Endothelial cell (in vitro differentiated cells): Measurements from ENCODE around the gene ARHGEF17. TPM values are rescaled to one million over a fixed set of nuclear protein-coding genes. Genes with fewer than 3 reads are reported as not detected.

Source experiments
- DNase-seq: peaks from one replicate; pipeline ENCODE4 v3.0.0; 2021; ENCODE audit warnings: low spot score
- H3K27ac Mint-ChIP-seq: one replicate; pipeline ENCODE4 v1.8.0; 2021; ENCODE audit warnings: mixed read lengths, inconsistent platforms; ENCODE audit not compliant: unreplicated experiment
- H3K27me3 Mint-ChIP-seq: one replicate; pipeline ENCODE4 v1.8.0; 2021; ENCODE audit warnings: mild to moderate bottlenecking, moderate library complexity, mixed read lengths, inconsistent platforms; ENCODE audit not compliant: unreplicated experiment
- H3K36me3 Mint-ChIP-seq: one replicate; pipeline ENCODE4 v1.8.0; 2021; ENCODE audit warnings: mild to moderate bottlenecking, low read depth, mixed read lengths, inconsistent platforms; ENCODE audit not compliant: unreplicated experiment
- H3K4me1 Mint-ChIP-seq: one replicate; pipeline ENCODE4 v1.8.0; 2021; ENCODE audit warnings: mild to moderate bottlenecking, mixed read lengths, inconsistent platforms; ENCODE audit not compliant: unreplicated experiment
- H3K4me3 Mint-ChIP-seq: one replicate; pipeline ENCODE4 v1.8.0; 2021; ENCODE audit warnings: mild to moderate bottlenecking, mixed read lengths, inconsistent platforms; ENCODE audit not compliant: unreplicated experiment
- H3K9me3 Mint-ChIP-seq: one replicate; pipeline ENCODE4 v1.8.0; 2021; ENCODE audit warnings: mixed read lengths, inconsistent platforms; ENCODE audit not compliant: unreplicated experiment
- total RNA-seq: library from RNA; stranded (reverse); fragmentation: NEBNext Ultra II Directional; extraction: Animal tissue kit (Norgen Biotek cat#: 25700); gene quantifications from one replicate; pipeline ENCODE4 v1.2.1, GENCODE V29; 2021; ENCODE audit not compliant: unreplicated experiment
- TF ChIP-seq, protein P1 (sequence below): fragments of 200-600 bp; sonication (generic); IDR thresholded peaks from one replicate; pipeline ENCODE4 v1.5.0; 2021; ENCODE audit warnings: antibody characterized with exemption; ENCODE audit not compliant: unreplicated experiment

The ARHGEF17 gene
- total RNA-seq, 1 donor from 2014 or later: 93.3 TPM

DNA sequence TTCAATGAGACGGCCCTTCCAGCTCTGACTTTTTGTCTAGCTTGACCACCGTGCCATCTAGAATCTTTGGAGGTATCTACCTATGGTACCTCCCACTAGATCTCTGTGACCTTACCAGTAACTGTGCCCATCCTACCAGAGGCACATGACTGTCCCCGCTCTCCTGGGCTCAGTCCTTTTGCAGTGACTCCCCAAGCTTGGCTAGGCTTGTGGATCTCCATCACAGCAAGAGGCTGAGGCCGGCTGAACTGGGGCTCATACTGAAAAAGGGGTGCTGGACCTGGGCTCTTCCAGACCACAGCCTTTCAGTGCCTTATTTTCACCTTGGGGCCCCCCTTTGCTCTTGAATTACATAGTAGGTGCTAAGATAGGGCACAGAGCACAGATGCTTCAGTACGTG, 95.5 kb downstream of the ARHGEF17 start:
- H3K27me3 Mint-ChIP-seq: peaks cover 4% of the 10 kb centered on the region
- peaks cover 4% of the 10 kb centered on the region for H3K4me1 Mint-ChIP-seq
- H3K4me3 Mint-ChIP-seq: no peak overlapping the region
- no peak overlapping the region for H3K27ac Mint-ChIP-seq
- no peaks in the 10 kb centered on the region for H3K9me3 Mint-ChIP-seq
- TF ChIP-seq, protein P1, sequence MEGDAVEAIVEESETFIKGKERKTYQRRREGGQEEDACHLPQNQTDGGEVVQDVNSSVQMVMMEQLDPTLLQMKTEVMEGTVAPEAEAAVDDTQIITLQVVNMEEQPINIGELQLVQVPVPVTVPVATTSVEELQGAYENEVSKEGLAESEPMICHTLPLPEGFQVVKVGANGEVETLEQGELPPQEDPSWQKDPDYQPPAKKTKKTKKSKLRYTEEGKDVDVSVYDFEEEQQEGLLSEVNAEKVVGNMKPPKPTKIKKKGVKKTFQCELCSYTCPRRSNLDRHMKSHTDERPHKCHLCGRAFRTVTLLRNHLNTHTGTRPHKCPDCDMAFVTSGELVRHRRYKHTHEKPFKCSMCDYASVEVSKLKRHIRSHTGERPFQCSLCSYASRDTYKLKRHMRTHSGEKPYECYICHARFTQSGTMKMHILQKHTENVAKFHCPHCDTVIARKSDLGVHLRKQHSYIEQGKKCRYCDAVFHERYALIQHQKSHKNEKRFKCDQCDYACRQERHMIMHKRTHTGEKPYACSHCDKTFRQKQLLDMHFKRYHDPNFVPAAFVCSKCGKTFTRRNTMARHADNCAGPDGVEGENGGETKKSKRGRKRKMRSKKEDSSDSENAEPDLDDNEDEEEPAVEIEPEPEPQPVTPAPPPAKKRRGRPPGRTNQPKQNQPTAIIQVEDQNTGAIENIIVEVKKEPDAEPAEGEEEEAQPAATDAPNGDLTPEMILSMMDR: no peak
- peaks cover 7% of the 10 kb centered on the region for H3K36me3 Mint-ChIP-seq
- DNase-seq: no peak

DNA sequence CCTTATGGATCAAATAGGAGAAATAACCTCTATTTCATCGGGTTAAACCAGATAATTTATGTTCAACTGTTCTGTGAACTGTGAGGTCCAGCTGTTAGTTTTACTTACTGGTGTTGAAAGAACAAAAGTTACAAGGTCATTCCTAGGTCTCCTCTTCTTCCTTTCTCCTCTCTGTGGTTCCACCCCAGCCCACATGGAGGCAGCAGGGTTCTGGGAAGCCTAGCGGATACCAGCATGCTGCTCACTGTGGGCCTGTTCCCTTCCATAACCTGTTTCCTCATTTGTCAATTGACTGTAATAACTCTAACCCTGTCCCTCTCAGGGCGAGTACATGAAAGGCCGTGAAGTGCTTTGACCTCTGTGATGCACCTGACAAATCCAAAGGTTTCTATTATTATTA, 96.0 kb downstream of the ARHGEF17 start:
- peaks cover 7% of the 10 kb centered on the region for H3K4me1 Mint-ChIP-seq
- peaks cover 2% of the 10 kb centered on the region for H3K27me3 Mint-ChIP-seq
- TF ChIP-seq, protein P1: peak; percentile 55
- no peak overlapping the region for H3K4me3 Mint-ChIP-seq
- no peaks in the 10 kb centered on the region for H3K9me3 Mint-ChIP-seq
- peak; percentile 72 for DNase-seq
- H3K36me3 Mint-ChIP-seq: peaks cover 11% of the 10 kb centered on the region
- no peak overlapping the region for H3K27ac Mint-ChIP-seq

DNA sequence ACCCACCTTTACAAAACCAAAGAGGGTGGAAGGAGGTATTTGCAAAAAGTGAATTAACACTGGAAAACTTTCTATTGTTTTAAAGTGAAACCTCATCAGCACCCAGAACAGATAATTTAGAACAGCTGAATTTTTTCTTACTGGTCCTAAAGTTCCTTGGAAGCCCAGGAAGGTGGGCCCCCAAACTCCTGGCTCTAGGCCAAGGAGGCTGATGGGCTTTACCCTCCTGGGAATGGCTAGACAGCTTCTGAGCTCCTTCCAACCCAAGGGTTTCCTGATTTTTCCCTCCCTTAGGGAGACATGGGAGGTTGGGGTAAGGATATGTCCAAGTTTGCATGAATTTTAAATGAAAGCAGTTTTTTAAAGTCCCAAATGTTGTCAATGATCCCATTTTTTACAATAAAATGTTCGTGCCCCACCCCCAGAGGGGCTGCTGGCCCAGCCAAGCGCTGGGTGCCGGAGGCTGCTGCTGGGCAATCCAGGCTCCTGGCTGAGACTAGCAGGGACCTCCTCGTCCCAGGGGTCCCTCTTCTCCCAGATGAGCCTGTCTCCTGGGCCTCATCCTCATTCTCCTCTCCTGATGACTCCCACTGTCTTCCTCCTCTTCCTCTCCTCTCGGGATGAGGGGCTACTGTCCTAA, 96.5 kb downstream of the ARHGEF17 start:
- no peak for DNase-seq
- no peaks in the 10 kb centered on the region for H3K9me3 Mint-ChIP-seq
- peaks cover 16% of the 10 kb centered on the region for H3K36me3 Mint-ChIP-seq
- peaks cover 2% of the 10 kb centered on the region for H3K27me3 Mint-ChIP-seq
- peaks cover 3% of the 10 kb centered on the region for H3K4me1 Mint-ChIP-seq
- no peak overlapping the region for H3K27ac Mint-ChIP-seq
- H3K4me3 Mint-ChIP-seq: no peak overlapping the region
- TF ChIP-seq, protein P1: no peak

DNA sequence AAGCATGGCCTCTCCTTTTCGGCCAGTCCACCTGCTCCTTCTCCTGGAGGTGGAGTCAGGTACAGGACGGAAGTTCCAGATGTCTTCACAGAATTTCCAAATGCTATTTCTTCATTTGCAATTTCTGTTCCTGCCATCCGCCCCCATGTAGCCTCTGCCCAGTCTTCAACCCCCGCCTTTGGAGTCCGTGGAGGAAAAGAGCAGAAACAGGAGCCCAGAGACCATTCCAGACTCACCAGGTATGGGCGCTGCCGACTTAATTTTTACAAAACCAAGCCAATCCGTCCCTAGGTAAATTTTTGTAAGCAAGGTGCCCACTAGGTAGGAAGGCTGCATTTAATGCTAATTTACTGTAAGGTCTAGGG, 97.1 kb downstream of the ARHGEF17 start:
- Mint-ChIP-seq H3K27ac (no peak overlapping the region), H3K4me3 (no peak overlapping the region)

DNA sequence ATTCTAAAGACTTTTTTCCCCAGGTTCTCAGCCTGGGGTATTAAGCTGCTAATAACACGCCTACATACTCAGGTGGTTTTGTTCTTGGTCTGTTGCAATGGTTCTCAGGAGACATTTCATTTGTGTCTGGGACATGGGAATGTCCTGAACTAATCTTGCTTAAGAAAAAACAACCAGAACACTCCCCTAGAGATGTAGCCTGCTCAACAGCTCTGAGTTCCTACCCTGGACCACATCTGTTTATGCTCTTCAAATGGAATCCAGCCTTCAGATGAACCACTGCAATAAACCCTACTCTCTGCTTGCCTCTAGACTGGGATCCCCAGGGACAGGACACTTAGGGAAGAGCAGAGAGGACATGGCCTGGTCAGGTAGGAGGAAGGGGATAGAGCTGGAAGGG, 98.1 kb downstream of the ARHGEF17 start:
- peaks cover 2% of the 10 kb centered on the region for H3K27me3 Mint-ChIP-seq
- no peak overlapping the region for H3K27ac Mint-ChIP-seq
- peaks cover 20% of the 10 kb centered on the region for H3K36me3 Mint-ChIP-seq
- H3K4me1 Mint-ChIP-seq: peaks cover 3% of the 10 kb centered on the region
- TF ChIP-seq, protein P1: no peak
- H3K9me3 Mint-ChIP-seq: no peaks in the 10 kb centered on the region
- no peak for DNase-seq
- no peak overlapping the region for H3K4me3 Mint-ChIP-seq

More for the DNA sequence above, 97.1 kb downstream of the ARHGEF17 start:
- Mint-ChIP-seq H3K9me3 (no peaks in the 10 kb centered on the region), H3K36me3 (peaks cover 16% of the 10 kb centered on the region), H3K27me3 (peaks cover 2% of the 10 kb centered on the region), H3K4me1 (peaks cover 3% of the 10 kb centered on the region)
- no peak for DNase-seq
- TF ChIP-seq, protein P1: no peak
